Osteocyte (in vitro differentiated cells): ENCODE results near the gene PILRB. TPM values are rescaled to one million over a fixed set of nuclear protein-coding genes. Genes with fewer than 3 reads are reported as not detected.

Experiments
- DNase-seq: peaks from one replicate; pipeline ENCODE4 v3.0.0; 2021; ENCODE audit warnings: mixed read lengths; ENCODE audit not compliant: unreplicated experiment; ENCODE audit errors: extremely low spot score
- H3K27ac Mint-ChIP-seq: one replicate; pipeline ENCODE4 v1.8.0; 2021; ENCODE audit warnings: mild to moderate bottlenecking, mixed read lengths; ENCODE audit not compliant: unreplicated experiment
- H3K27me3 Mint-ChIP-seq: one replicate; pipeline ENCODE4 v1.8.0; 2021; ENCODE audit warnings: mixed read lengths; ENCODE audit not compliant: unreplicated experiment
- H3K36me3 Mint-ChIP-seq: one replicate; pipeline ENCODE4 v1.8.0; 2021; ENCODE audit warnings: mixed read lengths; ENCODE audit not compliant: unreplicated experiment
- H3K4me1 Mint-ChIP-seq: one replicate; pipeline ENCODE4 v1.8.0; 2021; ENCODE audit warnings: mixed read lengths; ENCODE audit not compliant: unreplicated experiment
- H3K4me3 Mint-ChIP-seq: one replicate; pipeline ENCODE4 v1.8.0; 2021; ENCODE audit warnings: mild to moderate bottlenecking, moderate library complexity, mixed read lengths; ENCODE audit not compliant: unreplicated experiment
- H3K9me3 Mint-ChIP-seq: one replicate; pipeline ENCODE4 v1.8.0; 2021; ENCODE audit warnings: mixed read lengths; ENCODE audit not compliant: unreplicated experiment
- CTCF ChIP-seq: fragments of 200-600 bp; sonication (generic); IDR thresholded peaks from 2 replicates; pipeline ENCODE4 v1.5.0; 2021; ENCODE audit warnings: antibody characterized with exemption, mild to moderate bottlenecking, moderate library complexity
- total RNA-seq: library from RNA; stranded (reverse); gene quantifications from 2 replicates; pipeline ENCODE4 v1.2.1, GENCODE V29; 2021

Gene PILRB
- total RNA-seq, 1 donor from 2014 or later = 38.7 TPM

- Mint-ChIP-seq H3K9me3 (no peaks in the 10 kb centered on the region), H3K36me3 (peaks cover 6% of the 10 kb centered on the region), H3K27me3 (peaks cover 36% of the 10 kb centered on the region), H3K4me3 (no peak overlapping the region), H3K4me1 (no peaks in the 10 kb centered on the region), H3K27ac (no peak overlapping the region)
- no peak for DNase-seq
- TF ChIP-seq CTCF = no peak
Measured at GRCh38 chr7:100400041-100400440, 42.1 kb downstream of the PILRB start.

- Mint-ChIP-seq H3K9me3 (no peaks in the 10 kb centered on the region), H3K4me3 (no peak overlapping the region)
Measured at GRCh38 chr7:100400656-100401055, 42.7 kb downstream of the PILRB start.

GRCh38 chr7:100401811-100402210 is 43.9 kb downstream of the PILRB start:
- Mint-ChIP-seq H3K4me3 (no peak overlapping the region), H3K27me3 (peaks cover 43% of the 10 kb centered on the region), H3K27ac (no peak overlapping the region), H3K36me3 (peaks cover 6% of the 10 kb centered on the region), H3K9me3 (no peaks in the 10 kb centered on the region), H3K4me1 (no peaks in the 10 kb centered on the region)
- no peak for DNase-seq
- no peak for TF ChIP-seq CTCF

More at GRCh38 chr7:100400656-100401055, 42.7 kb downstream of the PILRB start:
- H3K36me3 Mint-ChIP-seq = peaks cover 6% of the 10 kb centered on the region
- no peak for TF ChIP-seq CTCF
- no peaks in the 10 kb centered on the region for H3K4me1 Mint-ChIP-seq
- no peak for DNase-seq
- H3K27me3 Mint-ChIP-seq = peaks cover 34% of the 10 kb centered on the region
- no peak overlapping the region for H3K27ac Mint-ChIP-seq

GRCh38 chr7:100402241-100402640 is 44.3 kb downstream of the PILRB start:
- Mint-ChIP-seq H3K4me1 (no peaks in the 10 kb centered on the region), H3K27ac (no peak overlapping the region), H3K27me3 (peaks cover 44% of the 10 kb centered on the region), H3K36me3 (peaks cover 6% of the 10 kb centered on the region), H3K9me3 (no peaks in the 10 kb centered on the region), H3K4me3 (no peak overlapping the region)
- no peak for DNase-seq
- TF ChIP-seq CTCF = no peak

GRCh38 chr7:100406767-100407166 is 48.9 kb downstream of the PILRB start:
- Mint-ChIP-seq H3K27me3 (peaks cover 22% of the 10 kb centered on the region), H3K4me1 (no peaks in the 10 kb centered on the region), H3K4me3 (no peak overlapping the region), H3K27ac (no peak overlapping the region), H3K36me3 (peaks cover 3% of the 10 kb centered on the region), H3K9me3 (no peaks in the 10 kb centered on the region)
- TF ChIP-seq CTCF = no peak
- no peak for DNase-seq
